Occipital lobe (tissue), 2 donors: Measurements from ENCODE around the gene ZSCAN25. TPM values are rescaled to one million over a fixed set of nuclear protein-coding genes. Genes with fewer than 3 reads are reported as not detected.
A peak's percentile ranks its signal among the peaks of the same experiment; 100 is the strongest.
"Not testable (repeated sequence)": the region's sequence is repeated elsewhere in the genome, so short reads cannot be mapped to it uniquely, and the experiment has no call there.

Experiments used
- DNase-seq: peaks from one replicate; lab custom pipeline; 2025; lab: John Stamatoyannopoulos, UW
- total RNA-seq: library from RNA; depleted of rRNA; stranded (reverse); fragments of >200 nt; gene quantifications from one replicate; pipeline ENCODE4 v1.2.3, GENCODE V29; 2014

Gene ZSCAN25
- total RNA-seq, result 18.4 TPM

DNA sequence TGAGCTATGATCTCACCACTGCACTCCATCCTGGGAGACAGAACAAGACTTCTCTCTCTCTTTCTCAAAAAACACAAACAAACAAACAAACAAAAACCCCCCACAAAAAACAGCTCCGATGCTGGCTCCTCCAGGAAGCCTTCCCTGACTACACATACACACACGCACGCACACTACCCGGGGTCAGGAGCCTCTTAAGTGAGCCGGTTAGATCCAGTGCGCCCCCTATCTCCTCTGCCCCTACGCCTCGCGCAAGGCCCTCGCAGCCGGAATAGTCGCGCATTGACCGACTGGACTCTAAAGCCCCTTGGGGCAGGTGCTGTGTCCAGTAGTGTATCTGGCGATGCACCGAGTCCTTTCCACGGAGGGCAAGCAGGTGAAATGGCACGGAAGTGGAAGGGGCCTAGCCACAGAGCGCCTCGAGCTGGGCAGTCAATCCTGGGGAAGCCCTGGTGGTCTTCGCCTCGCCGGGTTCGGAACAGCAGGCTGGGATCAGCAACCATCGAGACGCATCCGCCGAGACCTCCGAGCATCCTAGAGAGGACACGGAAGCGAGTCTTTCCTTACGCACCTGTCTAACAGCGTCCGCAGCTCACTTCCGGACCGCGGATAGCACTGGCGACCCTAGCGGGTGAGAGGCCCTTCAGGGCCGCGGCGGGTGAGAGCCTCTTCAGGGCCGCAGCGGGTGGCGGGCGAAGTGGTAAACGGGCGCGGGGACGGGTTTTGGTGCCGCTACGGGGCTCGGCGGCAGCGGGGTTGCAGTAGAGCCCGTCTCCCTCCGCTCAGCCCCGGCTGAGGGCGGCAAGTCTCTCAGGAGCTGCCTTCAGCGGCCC, at the start of gene ZSCAN25:
ZSCAN25 (plus strand) TSS at position 588 of the 833 bp plus-strand sequence. CDS start 2,661 bp downstream, outside the sequence.
- peak; percentile 82 for DNase-seq

DNA sequence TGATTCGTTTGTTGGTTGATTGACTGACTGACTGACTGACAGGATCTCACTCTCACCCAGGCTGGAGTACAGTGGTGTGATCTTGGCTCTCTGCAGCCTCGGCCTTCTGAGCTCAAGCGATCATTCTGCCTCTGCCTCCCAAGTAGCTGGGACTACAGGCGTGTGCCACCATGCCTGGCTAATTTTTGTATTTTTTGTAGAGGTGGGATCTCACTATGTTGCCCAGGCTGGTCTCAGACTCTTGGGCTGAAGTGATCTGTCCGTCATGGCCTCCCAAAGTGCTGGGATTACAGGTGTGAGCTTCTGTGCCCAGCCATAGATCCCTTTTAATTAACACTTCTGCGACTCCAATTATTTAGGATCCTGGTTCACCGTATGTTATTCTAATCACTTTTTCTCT, 48.0 kb upstream of the ZSCAN25 start:
- not testable (repeated sequence) for DNase-seq

DNA sequence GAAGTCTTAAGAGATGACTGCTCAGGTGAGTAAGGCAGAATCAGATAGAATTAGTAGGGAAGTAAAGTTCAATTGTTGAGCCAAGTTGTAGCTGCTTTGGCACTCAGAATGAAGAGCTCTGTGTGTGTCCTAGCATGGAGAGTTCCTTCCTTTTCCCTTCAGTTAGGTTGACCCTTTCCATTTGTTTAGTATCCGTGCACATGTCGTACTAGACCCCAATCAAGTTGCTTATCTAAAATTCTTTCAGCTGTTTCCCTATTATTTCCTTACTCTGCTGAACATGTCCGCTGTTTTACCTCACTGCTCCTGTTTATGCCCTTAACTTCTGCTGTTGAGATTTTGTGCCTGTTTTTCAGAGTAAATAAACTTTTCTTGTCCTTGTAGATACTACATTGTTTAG, 45.0 kb upstream of the ZSCAN25 start:
- no peak for DNase-seq

DNA sequence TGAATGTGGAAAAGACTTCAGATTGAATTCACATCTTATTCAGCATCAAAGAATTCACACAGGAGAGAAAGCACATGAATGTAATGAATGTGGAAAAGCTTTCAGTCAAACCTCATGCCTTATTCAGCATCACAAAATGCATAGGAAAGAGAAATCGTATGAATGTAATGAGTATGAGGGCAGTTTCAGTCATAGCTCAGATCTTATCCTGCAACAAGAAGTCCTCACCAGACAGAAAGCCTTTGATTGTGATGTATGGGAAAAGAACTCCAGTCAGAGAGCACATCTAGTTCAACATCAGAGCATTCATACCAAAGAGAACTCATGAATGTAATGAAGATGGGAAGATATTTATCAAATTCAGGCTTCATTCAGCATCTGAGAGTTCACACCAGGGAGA, 43.5 kb upstream of the ZSCAN25 start:
- DNase-seq, result no peak

DNA sequence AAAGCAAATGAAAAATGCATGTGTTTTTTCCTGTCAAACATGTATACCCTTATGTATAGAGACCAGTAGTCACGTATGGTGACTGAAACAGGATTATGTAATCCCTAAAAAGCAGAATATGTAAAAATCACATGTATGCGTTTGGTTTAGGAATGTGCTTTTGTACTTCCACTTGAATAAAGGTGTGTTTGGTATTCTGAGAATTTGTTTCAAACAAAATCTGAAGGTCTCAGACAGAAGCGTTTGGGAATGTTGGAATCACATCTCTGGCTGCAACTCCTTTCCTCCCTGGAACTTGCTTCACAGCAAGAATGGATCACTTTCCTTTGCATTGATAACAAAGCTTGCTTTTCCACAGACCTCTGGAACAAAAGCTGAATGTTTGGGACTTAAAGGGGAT, 40.5 kb upstream of the ZSCAN25 start:
- no peak for DNase-seq

DNA sequence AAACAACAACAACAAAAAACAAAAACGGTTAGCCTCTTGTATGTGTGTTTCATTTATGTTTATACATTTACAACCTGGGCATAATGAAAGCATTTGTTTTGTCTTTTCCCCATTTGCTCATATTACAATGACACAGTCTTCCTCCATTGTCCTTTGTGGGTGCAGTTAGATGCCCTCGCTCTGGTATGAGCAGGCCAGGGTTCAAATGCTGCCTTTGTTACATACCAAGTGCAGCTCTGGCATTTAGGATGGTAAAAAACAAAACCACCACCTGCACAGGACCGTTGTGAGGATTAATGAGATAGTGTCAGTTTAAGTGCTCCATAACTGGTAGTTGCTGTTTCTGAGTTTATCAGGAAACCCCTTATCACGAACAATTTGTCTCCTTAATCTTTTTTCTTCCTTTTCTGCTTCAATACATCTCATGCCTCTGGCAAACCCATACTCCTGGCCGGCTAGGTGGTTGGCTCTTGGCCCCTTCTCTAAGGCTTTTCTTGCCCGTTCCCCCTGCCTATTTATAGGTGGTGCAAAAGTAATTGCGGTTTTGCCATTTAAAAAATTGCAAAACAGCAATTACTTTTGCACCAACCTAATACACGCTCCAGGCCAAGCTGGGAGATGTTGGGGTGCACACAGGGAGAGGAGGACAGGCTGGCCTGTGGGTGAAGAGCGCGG, 37.3 kb upstream of the ZSCAN25 start:
- DNase-seq, result no peak

DNA sequence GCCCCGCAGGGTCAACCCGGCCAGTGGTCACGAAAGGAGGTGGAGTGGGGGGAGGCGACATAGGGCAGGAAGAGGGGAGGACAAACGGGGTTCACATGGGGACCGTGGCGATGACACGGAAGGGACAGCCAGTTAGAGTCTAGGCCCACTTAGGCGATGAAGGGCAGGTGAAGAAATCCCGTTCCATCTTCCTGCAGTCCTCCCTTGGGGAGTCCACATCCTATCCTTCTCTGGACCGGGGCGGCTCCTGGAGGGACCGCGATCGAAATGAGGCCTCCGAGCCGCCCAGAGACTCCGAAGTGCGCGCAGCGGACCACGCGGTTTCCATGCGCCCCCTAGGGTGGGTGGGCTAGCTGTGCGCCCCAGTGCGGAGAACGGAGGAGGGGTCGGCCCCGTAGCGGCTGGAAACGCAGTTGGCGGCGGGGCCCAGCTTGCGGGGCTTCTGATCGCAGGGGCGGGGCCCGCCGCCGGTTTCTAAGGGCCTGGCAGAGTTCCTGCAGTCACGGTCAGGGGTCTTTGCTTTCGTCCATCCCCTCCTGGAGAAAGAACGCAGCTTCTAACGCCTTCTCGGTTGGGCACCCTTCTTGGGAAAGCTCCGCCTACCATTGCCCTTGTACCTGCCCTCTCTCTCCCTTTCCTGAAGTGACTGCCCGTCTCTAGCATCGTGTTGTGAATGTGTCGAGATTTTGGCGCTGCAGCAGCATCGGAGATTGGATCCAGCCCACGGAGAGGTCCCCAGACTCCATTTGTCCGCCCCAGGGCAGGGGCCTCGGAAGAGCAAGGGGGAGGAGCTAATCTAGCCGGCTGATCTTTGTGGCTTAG, 36.6 kb upstream of the ZSCAN25 start:
- peak; percentile 36 for DNase-seq

DNA sequence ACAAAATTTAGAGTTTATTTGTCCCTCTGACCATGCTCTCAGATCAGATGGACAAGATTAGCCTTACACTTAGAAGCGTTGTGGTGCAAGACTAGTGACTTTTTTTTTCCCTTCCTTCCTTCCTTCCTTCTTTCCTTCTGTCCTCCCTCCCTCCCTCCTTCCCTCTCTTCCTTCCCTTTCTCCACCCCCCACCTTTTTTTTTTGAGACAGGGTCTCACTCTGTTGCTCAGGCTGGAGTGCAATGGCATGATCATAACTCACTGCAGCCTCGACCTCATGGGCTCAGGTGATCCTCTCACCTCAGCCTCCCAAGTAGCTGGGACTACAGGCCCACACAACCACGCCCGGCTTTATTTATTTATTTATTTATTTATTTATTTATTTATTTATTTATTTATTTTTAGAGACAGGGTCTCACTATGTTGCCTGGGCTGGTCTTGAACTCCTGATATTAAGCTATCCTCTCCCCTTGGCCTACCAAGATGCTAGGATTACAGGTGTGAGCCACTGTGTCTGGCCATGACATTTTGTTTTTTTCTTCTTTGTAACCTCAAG, 35.9 kb upstream of the ZSCAN25 start:
- not testable (repeated sequence) for DNase-seq

DNA sequence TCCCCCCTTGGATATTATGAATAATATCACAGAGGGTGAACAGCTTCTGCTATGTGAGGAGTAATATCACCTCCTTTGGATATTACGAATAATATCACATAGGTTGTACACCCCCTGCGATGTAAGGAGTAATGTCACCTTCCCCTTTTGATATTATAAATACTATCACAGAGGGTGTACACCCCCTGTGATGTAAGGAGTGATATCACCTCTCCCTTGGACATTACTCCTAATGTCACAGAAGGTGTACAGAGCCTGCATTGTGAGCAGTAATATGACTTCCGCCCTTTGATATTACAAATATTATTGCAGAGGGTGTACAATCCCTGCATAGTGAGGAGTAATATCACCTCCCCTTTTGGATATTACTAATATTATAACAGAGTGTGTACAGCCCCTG, 27.9 kb upstream of the ZSCAN25 start:
- DNase-seq, result no peak

DNA sequence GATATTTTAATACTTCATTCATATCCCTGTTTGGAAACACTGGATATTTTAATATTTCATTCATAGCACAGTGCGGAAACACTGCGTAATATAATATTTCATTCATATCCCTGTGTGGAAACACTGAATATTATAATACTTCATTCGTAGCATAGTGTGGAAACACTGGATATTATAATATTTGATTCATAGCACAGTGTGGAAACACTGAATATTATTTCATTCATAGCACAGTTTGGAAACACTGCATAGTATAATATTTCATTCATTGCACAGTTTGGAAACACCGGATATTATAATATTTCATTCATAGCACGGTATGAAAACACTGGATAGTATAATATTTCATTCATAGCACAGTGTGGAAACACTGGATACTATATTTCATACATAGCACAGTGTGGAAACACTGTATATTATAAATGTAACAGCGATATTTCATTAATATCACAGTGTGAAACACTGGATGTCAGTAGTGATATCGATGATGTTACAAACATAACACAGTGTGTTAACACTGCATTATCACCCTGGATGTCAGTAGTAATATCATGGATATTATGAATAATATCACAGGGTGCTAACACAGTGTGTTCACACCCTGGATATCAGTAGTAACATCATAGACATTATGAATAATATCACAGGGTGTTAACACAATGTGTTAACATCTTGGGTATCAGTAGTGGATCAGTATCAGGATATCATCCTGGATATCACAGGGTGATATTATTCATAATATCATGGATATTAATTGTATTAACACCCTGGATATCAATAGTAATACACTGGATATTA, 21.6 kb upstream of the ZSCAN25 start:
- no peak for DNase-seq

DNA sequence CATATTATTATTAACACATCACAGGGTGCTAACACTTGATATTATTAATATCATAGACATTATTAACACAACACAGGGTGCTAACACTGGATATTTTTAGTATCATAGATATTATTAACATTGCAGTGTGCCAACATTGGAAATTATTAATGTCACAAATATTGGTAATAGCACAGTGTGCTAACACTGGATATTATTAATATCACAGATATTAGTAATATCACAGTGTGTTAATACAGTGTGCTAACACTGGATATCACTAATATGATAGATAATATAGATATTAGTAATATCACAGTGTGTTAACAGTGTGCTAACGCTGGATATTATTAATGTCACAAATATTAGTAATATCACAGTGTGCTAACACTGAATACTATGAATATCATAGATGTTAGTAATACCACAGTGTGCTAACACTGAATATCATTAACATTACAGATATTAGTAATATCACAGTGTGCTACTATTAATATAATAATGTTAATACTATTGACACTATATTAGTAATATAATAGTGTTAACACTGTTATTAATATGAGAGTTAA, 20.3 kb upstream of the ZSCAN25 start:
- DNase-seq, result no peak

DNA sequence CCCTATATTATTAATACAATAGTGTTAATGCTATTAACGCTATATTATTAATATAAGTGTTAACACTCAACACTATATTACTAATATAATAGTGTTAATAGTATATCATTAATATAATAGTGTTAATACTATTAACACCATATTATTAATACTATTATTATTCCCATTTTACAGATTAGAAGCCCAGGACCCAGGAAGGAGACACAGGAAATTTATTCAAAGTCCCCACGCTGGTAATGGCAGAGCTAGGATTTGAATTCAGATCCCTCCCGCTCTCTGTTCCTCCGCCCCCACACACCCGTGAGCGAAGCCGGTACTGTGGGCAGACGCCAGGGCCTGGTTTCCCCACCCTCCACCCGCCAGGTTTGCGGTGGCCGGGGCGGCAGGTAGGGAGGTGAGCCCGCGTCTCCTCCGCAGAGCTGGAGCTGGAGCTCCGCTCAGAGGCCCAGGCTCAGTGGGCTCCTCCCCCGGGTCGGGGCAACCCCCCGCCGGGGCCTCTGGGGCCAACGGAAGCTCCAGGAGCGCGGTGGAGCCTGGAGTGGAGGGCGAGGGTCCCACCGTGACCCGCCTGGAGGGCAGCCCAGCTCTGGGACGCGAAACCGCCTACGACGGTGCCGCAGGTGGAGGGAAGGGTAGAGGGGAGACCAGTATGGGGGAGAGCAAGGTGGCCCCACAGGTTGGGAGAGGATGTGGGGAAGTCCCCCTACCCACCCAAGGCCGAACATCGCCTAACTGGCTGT, 18.8 kb upstream of the ZSCAN25 start, which contains the start of gene TMEM225B:
TMEM225B (plus strand) TSS at position 506 of the 740 bp plus-strand sequence. CDS start 6,122 bp downstream, outside the sequence.
- DNase-seq, result no peak

DNA sequence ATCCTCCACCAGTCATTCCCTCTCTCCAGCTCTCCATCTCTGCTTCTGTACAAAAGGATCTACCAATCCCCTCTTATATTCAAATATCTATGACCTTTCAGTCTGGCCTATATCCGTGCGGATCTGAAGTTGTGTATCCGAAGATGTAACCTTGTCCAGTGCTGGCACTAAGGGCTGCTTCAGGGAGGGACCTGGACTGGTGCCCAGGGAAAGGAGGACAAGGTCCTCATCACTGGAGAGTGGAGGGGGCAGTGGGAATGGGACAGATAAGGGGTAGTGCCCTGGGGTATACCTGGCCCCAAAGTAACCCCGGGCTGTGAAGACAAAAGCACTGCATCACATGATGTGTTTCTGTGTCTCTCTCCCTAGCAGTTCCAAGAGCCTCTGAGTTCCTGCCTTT, 16.9 kb upstream of the ZSCAN25 start:
- DNase-seq, result no peak

DNA sequence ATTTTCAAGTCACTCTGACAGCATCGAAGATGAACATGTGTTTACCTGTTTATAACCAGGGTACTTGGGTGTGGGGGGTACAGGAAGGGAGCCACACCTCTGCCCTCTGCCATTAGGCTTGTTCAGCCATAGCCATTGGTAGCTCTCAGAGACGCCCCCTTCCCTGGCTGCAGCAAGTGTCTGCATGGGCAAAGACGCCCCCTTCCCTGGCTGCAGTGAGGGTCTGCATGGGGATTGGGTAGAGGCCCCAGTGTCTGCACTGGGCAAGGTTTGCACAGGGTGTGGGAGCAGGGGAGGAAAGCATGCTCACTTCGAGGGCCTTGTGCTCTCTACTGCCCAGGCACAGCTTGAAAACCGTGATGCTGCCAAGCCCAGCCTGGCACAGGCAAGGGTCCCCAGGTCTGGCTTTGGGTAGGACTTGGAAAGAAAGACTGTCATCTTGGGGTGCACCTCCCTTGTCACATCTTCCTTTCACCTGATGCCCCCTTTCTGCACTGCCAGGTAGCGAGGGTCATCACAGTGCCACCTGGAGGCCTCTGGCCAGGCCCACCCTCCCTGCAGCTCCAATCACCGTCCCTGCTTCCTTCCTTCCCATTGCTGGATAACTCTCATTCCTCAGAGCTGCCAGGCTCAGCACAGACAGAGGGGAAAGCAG, 15.0 kb upstream of the ZSCAN25 start:
- no peak for DNase-seq

DNA sequence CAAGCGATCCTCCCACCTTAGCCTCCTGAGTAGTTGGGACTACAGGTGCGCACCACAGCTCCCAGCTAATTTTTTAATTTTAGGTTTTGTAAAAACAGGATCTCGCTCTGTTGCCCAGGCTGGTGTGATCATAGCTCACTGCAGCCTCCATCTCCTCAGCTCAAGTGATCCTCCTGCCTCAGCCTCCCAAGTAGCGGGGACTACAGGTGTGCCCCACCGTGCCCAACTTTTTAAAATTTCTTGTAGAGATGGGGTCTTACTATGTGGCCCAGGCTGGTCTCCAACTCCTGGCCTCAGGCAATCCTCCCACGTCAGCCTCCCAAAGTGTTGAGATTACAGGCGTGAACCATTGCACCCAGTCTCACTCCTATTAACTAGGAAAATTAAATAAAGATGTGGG, 11.2 kb upstream of the ZSCAN25 start:
- no peak for DNase-seq

DNA sequence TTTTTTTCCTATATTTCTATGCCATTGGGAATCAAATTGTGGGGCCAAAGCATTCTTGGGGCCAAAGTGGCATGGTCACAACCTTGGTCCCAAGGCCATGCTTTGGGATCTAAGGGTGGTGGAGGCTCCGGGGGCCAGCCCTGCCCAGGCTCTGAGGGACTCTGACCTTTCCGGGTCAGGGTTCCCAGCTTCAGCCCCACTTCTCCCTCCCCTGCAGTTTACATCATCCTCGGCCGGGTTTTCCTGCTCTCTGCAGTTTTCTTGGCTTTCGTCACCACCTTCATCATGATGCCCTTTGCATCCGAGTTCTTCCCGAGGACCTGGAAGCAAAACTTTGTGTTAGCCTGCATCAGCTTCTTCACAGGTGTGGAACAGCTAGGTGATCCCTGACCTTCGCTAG, 10.2 kb upstream of the ZSCAN25 start:
- DNase-seq, result no peak

DNA sequence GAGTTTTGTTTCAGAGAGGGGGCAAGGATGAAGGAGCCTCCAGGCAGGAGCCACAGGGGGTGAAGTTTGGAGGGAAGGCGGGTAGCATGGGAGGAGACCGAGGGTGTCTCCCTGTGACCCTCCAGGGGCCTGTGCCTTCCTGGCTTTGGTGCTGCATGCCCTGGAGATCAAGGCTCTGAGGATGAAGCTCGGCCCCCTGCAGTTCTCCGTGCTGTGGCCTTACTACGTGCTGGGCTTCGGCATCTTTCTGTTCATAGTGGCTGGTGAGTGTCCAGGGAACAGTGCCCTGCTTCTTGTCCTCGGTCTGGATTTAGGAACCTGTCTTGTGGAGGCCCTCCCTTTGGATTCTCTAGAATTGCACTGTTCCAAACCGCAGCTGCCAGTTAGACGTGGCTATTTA, 9.2 kb upstream of the ZSCAN25 start:
- no peak for DNase-seq

DNA sequence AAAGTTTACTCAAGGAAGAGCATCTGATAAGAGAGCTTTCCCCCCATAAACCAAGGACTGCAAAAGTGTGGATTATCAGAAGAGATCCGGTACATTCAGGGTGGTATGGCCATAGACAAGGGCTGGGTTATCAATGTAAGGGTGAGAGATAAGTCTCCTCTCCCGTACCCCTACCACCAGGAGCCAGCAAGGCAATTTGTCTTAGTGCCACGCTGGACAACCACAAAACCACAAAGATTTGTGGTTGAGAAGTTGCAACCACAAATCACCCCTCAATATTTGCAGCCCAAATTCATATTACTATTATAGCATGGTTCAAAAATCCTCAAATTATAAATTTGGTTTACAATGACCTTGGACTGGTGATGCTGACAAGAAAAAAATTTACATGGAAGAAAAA, 2.3 kb upstream of the ZSCAN25 start:
- no peak for DNase-seq

DNA sequence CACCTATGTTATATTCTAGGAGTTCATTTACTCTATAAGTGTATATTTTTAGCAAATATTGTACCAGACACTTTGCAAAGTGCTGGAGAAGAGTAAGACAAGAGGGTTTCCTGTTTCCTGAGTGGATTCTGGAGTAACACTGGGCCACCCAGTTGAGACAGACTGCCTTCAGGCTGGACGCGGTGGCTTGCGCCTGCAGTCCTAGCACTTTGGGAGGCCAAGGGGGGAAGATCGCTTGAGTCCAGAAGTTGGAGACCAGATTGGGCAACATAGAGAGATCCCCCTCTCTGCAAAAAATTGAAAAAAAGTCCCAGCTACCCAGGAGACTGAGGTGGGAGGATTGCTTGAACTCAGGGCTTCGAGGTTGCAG, 772 bp upstream of the ZSCAN25 start:
- no peak for DNase-seq
